H1 (cell line): ENCODE results near the gene OR51B2.

ENCODE experiments used
- CTCF ChIP-seq, 3 experiments: IDR thresholded peaks; 1 replicate in 2 of 3; 2 replicates in 1 of 3; pipeline versions ENCODE4 v1.5.1 to v1.6.1; 2011; ENCODE audit warnings: low read length in 3 of 3, mild to moderate bottlenecking in 3 of 3, inconsistent platforms in 2 of 3, low read depth in 1 of 3, moderate library complexity in 1 of 3; ENCODE audit not compliant: insufficient read depth in 1 of 3; ENCODE audit errors: control extremely low read depth in 1 of 3
- KDM1A ChIP-seq: fragments of 200-600, 300-600 bp; sonication (generic); IDR thresholded peaks from 2 replicates; pipeline ENCODE4 v1.7.1; 2016; ENCODE audit warnings: mild to moderate bottlenecking, low read length, borderline replicate concordance
- MAX ChIP-seq: IDR thresholded peaks from 2 replicates; pipeline ENCODE4 v1.6.1; 2012; ENCODE audit warnings: inconsistent platforms
- PHF8 ChIP-seq: fragments of 200-600 bp; sonication (generic); conservative IDR thresholded peaks from 2 replicates; pipeline ENCODE4 v1.7.1; 2012; ENCODE audit warnings: low read depth, mild to moderate bottlenecking, inconsistent platforms, low read length, moderate library complexity
- POLR2A ChIP-seq, 2 experiments: IDR thresholded peaks; 1 replicate in 1 of 2; 2 replicates in 1 of 2; pipeline ENCODE4 v1.6.1; 2011; ENCODE audit warnings: low read depth in 2 of 2, low read length in 2 of 2, mild to moderate bottlenecking in 2 of 2; ENCODE audit errors: control extremely low read depth in 1 of 2
- USF2 ChIP-seq: IDR thresholded peaks from 2 replicates; pipeline ENCODE4 v1.6.1; 2011; ENCODE audit warnings: low read length, improper control_type of control experiment

- no peak for TF ChIP-seq KDM1A
- no peak for TF ChIP-seq USF2
- TF ChIP-seq CTCF (IDR thresholded peaks at IDR 0.05; ENCODE audit: control extremely low read depth in 1 of 3, insufficient read depth in 1 of 3, low read depth in 1 of 3, low read length in 3 of 3), result no peak
- no peak for TF ChIP-seq MAX
- TF ChIP-seq PHF8, result no peak
- no peak for TF ChIP-seq POLR2A (IDR thresholded peaks at IDR 0.05; ENCODE audit: control extremely low read depth in 1 of 2, low read depth in 2 of 2, low read length in 2 of 2)
Observed at GRCh38 chr11:5290106-5290505, 34.0 kb downstream of the OR51B2 start.
